ENCODE results near the gene ABCB1. TPM values are rescaled to one million over a fixed set of nuclear protein-coding genes. Genes with fewer than 3 reads are reported as not detected.
A peak's percentile ranks its signal among the peaks of the same experiment; 100 is the strongest.

ABCB1 gene
- total and polyA plus RNA-seq, 2 donors from 2014 or later, result 29.1 to 48.3 TPM

- Histone ChIP-seq H3K4me3 (ENCODE audit: low read length in 3 of 3) (no peak overlapping the region), H3K9ac (ENCODE audit: low read length in 3 of 3) (no peak overlapping the region), H3K36me3 (ENCODE audit: control insufficient read depth in 2 of 3, insufficient read depth in 3 of 3, low read length in 3 of 3) (no peaks in the 10 kb centered on the region), H3K27me3 (ENCODE audit: control insufficient read depth, insufficient read depth, low read length) (no peaks in the 10 kb centered on the region), H3K4me1 (ENCODE audit: control insufficient read depth in 2 of 3, insufficient read depth in 2 of 3, low read depth in 1 of 3, low read length in 3 of 3) (no peaks in the 10 kb centered on the region), H3K27ac (ENCODE audit: low read depth in 2 of 2, low read length in 2 of 2) (no peak overlapping the region), H3K9me3 (ENCODE audit: control insufficient read depth in 2 of 3, insufficient read depth in 1 of 3, low read length in 3 of 3) (no peaks in the 10 kb centered on the region)
- FAIRE-seq (no peak), DNase-seq (no peak)
- intact Hi-C loops (cut with DNase I), result no loop called here
- no peak for TF ChIP-seq CTCF (IDR thresholded peaks at IDR 0.05; ENCODE audit: borderline replicate concordance, extremely low read depth, insufficient read depth)
Measured at GRCh38 chr7:87479951-87480350, 120.7 kb downstream of the ABCB1 start.

DNA sequence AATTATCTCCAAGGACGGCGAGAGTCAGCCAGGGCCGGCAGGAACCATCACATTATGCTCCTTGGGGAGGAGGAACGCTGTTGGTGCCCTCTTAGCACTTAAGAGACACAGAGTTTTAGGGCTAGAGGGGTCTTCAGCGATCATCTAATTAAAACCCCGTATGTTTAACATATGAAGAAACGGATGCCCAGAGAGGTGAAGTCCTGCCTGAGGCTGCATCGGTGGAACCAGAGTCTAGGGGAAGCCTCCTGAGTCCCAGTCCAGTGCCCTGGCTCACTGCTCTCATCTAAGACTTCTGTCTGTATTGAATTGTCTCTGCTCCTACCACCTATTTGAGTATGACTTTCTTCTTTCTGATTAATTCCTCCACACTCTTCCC is 124.5 kb downstream of the ABCB1 start:
- DNase-seq (no peak), FAIRE-seq (no peak)
- Histone ChIP-seq H3K36me3 (ENCODE audit: control insufficient read depth in 2 of 3, insufficient read depth in 3 of 3, low read length in 3 of 3) (no peaks in the 10 kb centered on the region), H3K4me3 (ENCODE audit: low read length in 3 of 3) (peak overlapping the region in 1 of 3 donors; percentile 30), H3K4me1 (ENCODE audit: control insufficient read depth in 2 of 3, insufficient read depth in 2 of 3, low read depth in 1 of 3, low read length in 3 of 3) (no peaks in the 10 kb centered on the region), H3K9me3 (ENCODE audit: control insufficient read depth in 2 of 3, insufficient read depth in 1 of 3, low read length in 3 of 3) (no peaks in the 10 kb centered on the region), H3K9ac (ENCODE audit: low read length in 3 of 3) (no peak overlapping the region), H3K27me3 (ENCODE audit: control insufficient read depth, insufficient read depth, low read length) (no peaks in the 10 kb centered on the region), H3K27ac (ENCODE audit: low read depth in 2 of 2, low read length in 2 of 2) (no peak overlapping the region)
- intact Hi-C loops (cut with DNase I), result no loop called here
- TF ChIP-seq CTCF (IDR thresholded peaks at IDR 0.05; ENCODE audit: borderline replicate concordance, extremely low read depth, insufficient read depth), result no peak

DNA sequence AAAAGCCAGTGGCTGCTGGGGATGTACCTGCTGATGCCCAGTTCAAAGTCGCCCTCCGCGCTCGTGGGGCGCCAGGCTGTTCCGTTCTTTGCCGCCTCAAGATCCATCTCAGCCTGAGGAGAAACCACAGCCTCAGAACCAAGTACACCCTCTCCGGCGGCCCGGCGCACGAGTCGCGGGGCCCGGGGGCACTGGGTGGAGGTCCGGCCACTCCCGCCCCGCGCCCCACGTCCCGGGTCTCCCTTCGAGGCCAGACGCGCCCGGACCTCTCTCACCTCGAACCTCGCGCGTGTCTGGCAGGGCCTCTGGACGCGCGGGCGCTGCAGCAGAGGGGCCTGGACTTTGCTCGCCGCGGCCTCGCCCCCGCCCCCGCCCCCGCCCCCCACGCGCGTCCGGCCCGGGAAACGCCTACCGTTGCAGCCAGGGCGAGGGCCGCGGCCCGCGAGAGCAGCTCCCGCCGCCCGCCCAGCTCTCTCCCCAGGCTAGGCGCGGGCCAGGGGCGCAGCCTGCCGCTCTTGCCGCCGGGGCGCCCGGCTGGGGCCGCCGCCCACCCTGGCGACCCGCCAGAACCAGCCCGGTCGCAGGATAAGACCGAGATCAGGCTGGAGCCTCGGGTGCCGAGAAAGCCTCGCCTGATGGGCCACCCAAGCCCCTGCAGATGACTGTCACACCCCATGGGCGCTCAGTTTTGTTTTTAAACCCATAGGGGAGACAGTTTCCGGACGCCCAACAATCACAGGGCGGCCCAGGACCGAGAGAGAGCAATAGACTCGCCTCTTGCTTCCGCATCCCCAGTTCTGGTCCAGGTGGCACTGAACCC is 125.1 kb downstream of the ABCB1 start, which contains the start of gene ABCB4:
Gene ABCB4, minus strand, starts transcription at position 322 of the 820 bp plus-strand sequence. Its CDS starts 215 bp downstream, at position 107.
- Histone ChIP-seq H3K27me3 (ENCODE audit: control insufficient read depth, insufficient read depth, low read length) (no peaks in the 10 kb centered on the region), H3K4me3 (ENCODE audit: low read length in 3 of 3) (peak within 1 kb of the TSS; percentile 33 to 57 (median 35)), H3K4me1 (ENCODE audit: control insufficient read depth in 2 of 3, insufficient read depth in 2 of 3, low read depth in 1 of 3, low read length in 3 of 3) (no peaks in the 10 kb centered on the region), H3K9me3 (ENCODE audit: control insufficient read depth in 2 of 3, insufficient read depth in 1 of 3, low read length in 3 of 3) (no peaks in the 10 kb centered on the region), H3K27ac (ENCODE audit: low read depth in 2 of 2, low read length in 2 of 2) (no peak within 1 kb of the TSS), H3K9ac (ENCODE audit: low read length in 3 of 3) (no peak within 1 kb of the TSS), H3K36me3 (ENCODE audit: control insufficient read depth in 2 of 3, insufficient read depth in 3 of 3, low read length in 3 of 3) (no peaks in the 10 kb centered on the region)
- intact Hi-C loops (cut with DNase I), result no loop called here
- no peak for TF ChIP-seq CTCF (IDR thresholded peaks at IDR 0.05; ENCODE audit: borderline replicate concordance, extremely low read depth, insufficient read depth)
- DNase-seq (peak; percentile 10 to 74 (median 40)), FAIRE-seq (no peak)

Data from kidney (tissue), 14 donors.